ENCODE results near the gene CTNNA2. TPM values are rescaled to one million over a fixed set of nuclear protein-coding genes. Genes with fewer than 3 reads are reported as not detected.

Gene CTNNA2
- polyA plus RNA-seq, 4 donors = 0.27 to 2.8 (median 1.3) TPM; not detected in 1

- no peaks in the 10 kb centered on the region for H3K27me3 ChIP-seq (ENCODE audit: control insufficient read depth in 3 of 3, insufficient read depth in 3 of 3, low read length in 3 of 3)
- DNase-seq (no peak), FAIRE-seq (no peak)
- no peaks in the 10 kb centered on the region for H3K36me3 ChIP-seq (ENCODE audit: control insufficient read depth in 3 of 3, insufficient read depth in 2 of 3, low read depth in 1 of 3, low read length in 3 of 3)
- H3K9me3 ChIP-seq (ENCODE audit: control insufficient read depth in 2 of 2, insufficient read depth in 1 of 2, low read depth in 1 of 2, low read length in 1 of 2) = no peaks in the 10 kb centered on the region
- peaks cover 0 to 6% (median 0%) of the 10 kb centered on the region in 3 donors for H3K4me1 ChIP-seq (ENCODE audit: control insufficient read depth in 3 of 3, insufficient read depth in 2 of 3, low read depth in 1 of 3, low read length in 2 of 3)
- no peak overlapping the region for H3K27ac ChIP-seq (ENCODE audit: low read depth in 1 of 3, low read length in 2 of 3)
- WGBS, 3 donors = 77 to 81% (median 77%) methylated on average over 5 of the region's 5 CpGs
- H3K4me3 ChIP-seq (ENCODE audit: low read depth in 1 of 3, low read length in 3 of 3) = no peak overlapping the region
These were observed 1035.6 kb downstream of the CTNNA2 start for GRCh38 chr2:80548469-80548868.

- no peak for DNase-seq
- 47 to 63% (median 53%) methylated on average over 3 of the region's 3 CpGs for WGBS, 3 donors
- H3K36me3 ChIP-seq (ENCODE audit: control insufficient read depth in 3 of 3, insufficient read depth in 2 of 3, low read depth in 1 of 3, low read length in 3 of 3) = no peaks in the 10 kb centered on the region
- no peaks in the 10 kb centered on the region for H3K27me3 ChIP-seq (ENCODE audit: control insufficient read depth in 3 of 3, insufficient read depth in 3 of 3, low read length in 3 of 3)
- no peaks in the 10 kb centered on the region for H3K9me3 ChIP-seq (ENCODE audit: control insufficient read depth in 2 of 2, insufficient read depth in 1 of 2, low read depth in 1 of 2, low read length in 1 of 2)
- no peak overlapping the region for H3K4me3 ChIP-seq (ENCODE audit: low read depth in 1 of 3, low read length in 3 of 3)
- no peak overlapping the region for H3K27ac ChIP-seq (ENCODE audit: low read depth in 1 of 3, low read length in 2 of 3)
- peaks cover 0 to 4% (median 0%) of the 10 kb centered on the region in 3 donors for H3K4me1 ChIP-seq (ENCODE audit: control insufficient read depth in 3 of 3, insufficient read depth in 2 of 3, low read depth in 1 of 3, low read length in 2 of 3)
- FAIRE-seq = no peak
These were observed 1037.0 kb downstream of the CTNNA2 start for GRCh38 chr2:80549901-80550300.

- 30 to 37% (median 35%) methylated on average over 4 of the region's 4 CpGs for WGBS, 3 donors
- Histone ChIP-seq H3K27ac (ENCODE audit: low read depth in 1 of 3, low read length in 2 of 3) (no peak overlapping the region), H3K9me3 (ENCODE audit: control insufficient read depth in 2 of 2, insufficient read depth in 1 of 2, low read depth in 1 of 2, low read length in 1 of 2) (no peaks in the 10 kb centered on the region), H3K27me3 (ENCODE audit: control insufficient read depth in 3 of 3, insufficient read depth in 3 of 3, low read length in 3 of 3) (no peaks in the 10 kb centered on the region), H3K36me3 (ENCODE audit: control insufficient read depth in 3 of 3, insufficient read depth in 2 of 3, low read depth in 1 of 3, low read length in 3 of 3) (no peaks in the 10 kb centered on the region), H3K4me1 (ENCODE audit: control insufficient read depth in 3 of 3, insufficient read depth in 2 of 3, low read depth in 1 of 3, low read length in 2 of 3) (peaks cover 0 to 18% (median 0%) of the 10 kb centered on the region in 3 donors), H3K4me3 (ENCODE audit: low read depth in 1 of 3, low read length in 3 of 3) (no peak overlapping the region)
- no peak for FAIRE-seq
- no peak for DNase-seq
These were observed 1047.5 kb downstream of the CTNNA2 start for GRCh38 chr2:80560326-80560725.

GRCh38 chr2:80568011-80568410, 1055.2 kb downstream of the CTNNA2 start:
- no peak overlapping the region for H3K27ac ChIP-seq (ENCODE audit: low read depth in 1 of 3, low read length in 2 of 3)
- H3K36me3 ChIP-seq (ENCODE audit: control insufficient read depth in 3 of 3, insufficient read depth in 2 of 3, low read depth in 1 of 3, low read length in 3 of 3) = no peaks in the 10 kb centered on the region
- no peak overlapping the region for H3K4me3 ChIP-seq (ENCODE audit: low read depth in 1 of 3, low read length in 3 of 3)
- DNase-seq = no peak
- no peak for FAIRE-seq
- no peaks in the 10 kb centered on the region for H3K27me3 ChIP-seq (ENCODE audit: control insufficient read depth in 3 of 3, insufficient read depth in 3 of 3, low read length in 3 of 3)
- 84 to 90% (median 85%) methylated on average over 3 of the region's 3 CpGs for WGBS, 3 donors
- no peaks in the 10 kb centered on the region for H3K9me3 ChIP-seq (ENCODE audit: control insufficient read depth in 2 of 2, insufficient read depth in 1 of 2, low read depth in 1 of 2, low read length in 1 of 2)
- H3K4me1 ChIP-seq (ENCODE audit: control insufficient read depth in 3 of 3, insufficient read depth in 2 of 3, low read depth in 1 of 3, low read length in 2 of 3) = no peaks in the 10 kb centered on the region

- FAIRE-seq = no peak
- no peaks in the 10 kb centered on the region for H3K9me3 ChIP-seq (ENCODE audit: control insufficient read depth in 2 of 2, insufficient read depth in 1 of 2, low read depth in 1 of 2, low read length in 1 of 2)
- H3K36me3 ChIP-seq (ENCODE audit: control insufficient read depth in 3 of 3, insufficient read depth in 2 of 3, low read depth in 1 of 3, low read length in 3 of 3) = no peaks in the 10 kb centered on the region
- no peak overlapping the region for H3K27ac ChIP-seq (ENCODE audit: low read depth in 1 of 3, low read length in 2 of 3)
- 60 to 74% (median 73%) methylated on average over 6 of the region's 6 CpGs for WGBS, 3 donors
- no peak for DNase-seq
- H3K4me1 ChIP-seq (ENCODE audit: control insufficient read depth in 3 of 3, insufficient read depth in 2 of 3, low read depth in 1 of 3, low read length in 2 of 3) = no peaks in the 10 kb centered on the region
- no peaks in the 10 kb centered on the region for H3K27me3 ChIP-seq (ENCODE audit: control insufficient read depth in 3 of 3, insufficient read depth in 3 of 3, low read length in 3 of 3)
- H3K4me3 ChIP-seq (ENCODE audit: low read depth in 1 of 3, low read length in 3 of 3) = no peak overlapping the region
These were observed 1060.3 kb downstream of the CTNNA2 start for GRCh38 chr2:80573167-80573566.

- DNase-seq (no peak), FAIRE-seq (no peak)
- H3K36me3 ChIP-seq (ENCODE audit: control insufficient read depth in 3 of 3, insufficient read depth in 2 of 3, low read depth in 1 of 3, low read length in 3 of 3) = no peaks in the 10 kb centered on the region
- H3K4me1 ChIP-seq (ENCODE audit: control insufficient read depth in 3 of 3, insufficient read depth in 2 of 3, low read depth in 1 of 3, low read length in 2 of 3) = no peaks in the 10 kb centered on the region
- no peak overlapping the region for H3K4me3 ChIP-seq (ENCODE audit: low read depth in 1 of 3, low read length in 3 of 3)
- no peak overlapping the region for H3K27ac ChIP-seq (ENCODE audit: low read depth in 1 of 3, low read length in 2 of 3)
- H3K27me3 ChIP-seq (ENCODE audit: control insufficient read depth in 3 of 3, insufficient read depth in 3 of 3, low read length in 3 of 3) = no peaks in the 10 kb centered on the region
- 89 to 92% (median 91%) methylated on average over 10 of the region's 10 CpGs for WGBS, 3 donors
- H3K9me3 ChIP-seq (ENCODE audit: control insufficient read depth in 2 of 2, insufficient read depth in 1 of 2, low read depth in 1 of 2, low read length in 1 of 2) = no peaks in the 10 kb centered on the region
These were observed 1061.1 kb downstream of the CTNNA2 start for GRCh38 chr2:80573950-80574349.

GRCh38 chr2:80579756-80580155, 1066.9 kb downstream of the CTNNA2 start:
- no peak overlapping the region for H3K4me3 ChIP-seq (ENCODE audit: low read depth in 1 of 3, low read length in 3 of 3)

GRCh38 chr2:80591233-80591632, 1078.4 kb downstream of the CTNNA2 start:
- no peaks in the 10 kb centered on the region for H3K36me3 ChIP-seq (ENCODE audit: control insufficient read depth in 3 of 3, insufficient read depth in 2 of 3, low read depth in 1 of 3, low read length in 3 of 3)
- 30 to 47% (median 42%) methylated on average over 2 of the region's 2 CpGs for WGBS, 3 donors
- no peaks in the 10 kb centered on the region for H3K9me3 ChIP-seq (ENCODE audit: control insufficient read depth in 2 of 2, insufficient read depth in 1 of 2, low read depth in 1 of 2, low read length in 1 of 2)
- H3K27ac ChIP-seq (ENCODE audit: low read depth in 1 of 3, low read length in 2 of 3) = no peak overlapping the region
- no peaks in the 10 kb centered on the region for H3K27me3 ChIP-seq (ENCODE audit: control insufficient read depth in 3 of 3, insufficient read depth in 3 of 3, low read length in 3 of 3)
- FAIRE-seq (no peak), DNase-seq (no peak)
- H3K4me3 ChIP-seq (ENCODE audit: low read depth in 1 of 3, low read length in 3 of 3) = no peak overlapping the region
- no peaks in the 10 kb centered on the region for H3K4me1 ChIP-seq (ENCODE audit: control insufficient read depth in 3 of 3, insufficient read depth in 2 of 3, low read depth in 1 of 3, low read length in 2 of 3)

More at GRCh38 chr2:80579756-80580155, 1066.9 kb downstream of the CTNNA2 start:
- Histone ChIP-seq H3K4me1 (ENCODE audit: control insufficient read depth in 3 of 3, insufficient read depth in 2 of 3, low read depth in 1 of 3, low read length in 2 of 3) (no peaks in the 10 kb centered on the region), H3K36me3 (ENCODE audit: control insufficient read depth in 3 of 3, insufficient read depth in 2 of 3, low read depth in 1 of 3, low read length in 3 of 3) (no peaks in the 10 kb centered on the region), H3K27me3 (ENCODE audit: control insufficient read depth in 3 of 3, insufficient read depth in 3 of 3, low read length in 3 of 3) (peaks cover 0 to 3% (median 0%) of the 10 kb centered on the region in 3 donors), H3K9me3 (ENCODE audit: control insufficient read depth in 2 of 2, insufficient read depth in 1 of 2, low read depth in 1 of 2, low read length in 1 of 2) (no peaks in the 10 kb centered on the region), H3K27ac (ENCODE audit: low read depth in 1 of 3, low read length in 2 of 3) (no peak overlapping the region)
- 71 to 78% (median 74%) methylated on average over 5 of the region's 5 CpGs for WGBS, 3 donors
- FAIRE-seq = no peak
- DNase-seq = no peak

GRCh38 chr2:80592106-80592505, 1079.3 kb downstream of the CTNNA2 start:
- FAIRE-seq (no peak), DNase-seq (no peak)
- Histone ChIP-seq H3K36me3 (ENCODE audit: control insufficient read depth in 3 of 3, insufficient read depth in 2 of 3, low read depth in 1 of 3, low read length in 3 of 3) (no peaks in the 10 kb centered on the region), H3K9me3 (ENCODE audit: control insufficient read depth in 2 of 2, insufficient read depth in 1 of 2, low read depth in 1 of 2, low read length in 1 of 2) (no peaks in the 10 kb centered on the region), H3K27ac (ENCODE audit: low read depth in 1 of 3, low read length in 2 of 3) (no peak overlapping the region), H3K4me3 (ENCODE audit: low read depth in 1 of 3, low read length in 3 of 3) (no peak overlapping the region), H3K4me1 (ENCODE audit: control insufficient read depth in 3 of 3, insufficient read depth in 2 of 3, low read depth in 1 of 3, low read length in 2 of 3) (no peaks in the 10 kb centered on the region), H3K27me3 (ENCODE audit: control insufficient read depth in 3 of 3, insufficient read depth in 3 of 3, low read length in 3 of 3) (no peaks in the 10 kb centered on the region)
- WGBS, 3 donors = 59 to 75% (median 66%) methylated on average over 2 of the region's 2 CpGs

All from small intestine (tissue), 7 donors.